IPS-NIHi7 (cell line): Measurements from ENCODE around the gene PLIN5.

Experiments
- DNase-seq: peaks from one replicate; pipeline ENCODE4 v3.0.0; 2012; ENCODE audit warnings: mixed read lengths; ENCODE audit errors: extremely low spot score

Gene PLIN5

GRCh38 chr19:4487572-4487971, 47.5 kb downstream of the PLIN5 start:
- no peak for DNase-seq

- no peak for DNase-seq
Measured at GRCh38 chr19:4483385-4483784, 51.6 kb downstream of the PLIN5 start.

DNA sequence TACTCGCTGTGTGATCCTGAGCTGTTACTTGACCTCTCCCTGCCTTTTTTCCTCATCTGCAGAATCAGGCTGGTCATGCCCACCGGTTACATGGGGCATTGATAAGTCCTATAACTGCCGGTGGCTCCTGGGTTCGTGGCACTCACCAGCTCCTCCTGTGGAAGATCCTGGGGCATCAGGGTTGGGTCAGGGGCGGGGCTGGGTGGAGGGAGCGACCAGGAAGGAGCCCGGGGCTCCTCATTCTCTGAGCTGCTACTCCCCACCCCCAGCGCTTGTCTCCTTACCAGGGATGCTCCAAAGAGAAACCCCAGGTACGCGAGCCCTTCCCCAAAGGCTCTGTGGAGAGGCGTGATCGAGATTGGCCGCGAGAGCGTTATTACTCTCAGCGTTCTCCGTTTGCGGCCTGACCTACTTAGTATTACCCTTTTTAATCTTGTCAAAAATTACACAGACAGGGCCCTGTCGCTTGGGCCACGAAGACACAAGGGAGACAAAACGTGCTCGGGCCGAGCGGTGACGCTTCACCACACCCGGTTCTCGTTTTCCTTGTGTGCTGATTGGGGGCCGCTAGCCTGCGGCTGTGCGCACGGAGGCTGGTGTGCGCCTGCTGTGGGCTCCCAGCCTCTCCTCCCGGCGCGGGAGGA, 52.2 kb downstream of the PLIN5 start:
- peak; percentile 14 for DNase-seq

DNA sequence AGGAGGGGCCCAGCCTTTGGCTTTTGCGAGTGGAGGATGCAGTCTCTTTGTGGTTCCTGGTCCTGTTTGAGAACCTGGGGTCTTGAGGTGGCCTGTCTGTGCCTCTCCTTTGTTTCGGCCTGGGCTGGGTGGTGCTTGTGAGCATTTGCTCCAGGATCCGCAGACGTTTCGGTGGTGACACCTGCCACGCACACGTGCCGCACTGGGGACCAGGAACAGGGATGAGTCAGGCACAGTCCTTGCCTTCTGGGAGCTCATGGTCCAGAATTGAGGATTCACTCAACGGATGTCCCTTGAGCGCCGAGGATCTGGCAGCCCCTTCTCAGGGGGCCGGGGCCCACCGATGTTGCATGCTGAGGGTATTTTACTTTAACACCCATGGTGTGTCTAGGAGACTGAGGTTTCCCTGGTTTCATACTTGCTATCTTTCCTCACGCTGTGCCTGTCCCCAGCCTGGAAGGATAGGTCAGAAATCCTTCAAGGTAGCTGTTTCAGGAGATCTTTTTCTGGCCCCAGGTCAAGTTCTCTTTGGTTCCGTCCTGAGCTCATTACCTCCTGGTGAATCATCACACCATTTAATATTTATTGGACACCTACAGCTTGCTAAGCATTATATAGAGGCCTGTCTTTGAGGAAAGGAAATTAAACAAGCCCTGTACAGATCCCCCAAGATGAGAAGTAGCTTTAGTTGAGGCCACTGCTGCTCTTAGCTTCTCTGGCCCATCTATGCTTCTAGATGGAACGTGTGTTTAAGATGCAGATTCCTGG, 57.8 kb downstream of the PLIN5 start:
- DNase-seq = no peak

GRCh38 chr19:4474514-4475022, 60.5 kb downstream of the PLIN5 start:
- DNase-seq = peak; percentile 97

- peak; percentile 16 for DNase-seq
Measured at GRCh38 chr19:4473763-4474513, 61.1 kb downstream of the PLIN5 start.

GRCh38 chr19:4473011-4473762, 61.8 kb downstream of the PLIN5 start:
- no peak for DNase-seq
